Measurements from ENCODE around the gene YIPF3. TPM values are rescaled to one million over a fixed set of nuclear protein-coding genes. Genes with fewer than 3 reads are reported as not detected.

YIPF3 gene
- total RNA-seq, 1 experiment from 2014 or later, result 81.3 TPM

- H3K4me1 Mint-ChIP-seq, result peaks cover 41% of the 10 kb centered on the region
- POLR2A ChIA-PET, result interaction anchor here (0.5 to 1.2 kb wide), 3 partner anchors 12 to 601 kb away, joined by 3 to 4 read pairs (median 4); partner anchors contain the start of gene CUL7
- no peaks in the 10 kb centered on the region; the same call in 1 of the 2 replicates for H3K27me3 Mint-ChIP-seq (ENCODE audit: low read depth)
- no peak for TF ChIP-seq MXD4 (CRISPR knock-in tag; IDR thresholded peaks at IDR 0.05; ENCODE audit: borderline replicate concordance)
- CTCF ChIA-PET, result interaction anchor here (0.7 to 7.2 kb wide), 9 partner anchors 14 to 263 kb away, joined by 3 to 75 read pairs (median 4); partner anchors contain the start of genes DLK2, DNPH1 and LRRC73
- no peaks in the 10 kb centered on the region for H3K9me3 Mint-ChIP-seq
- H3K27ac Mint-ChIP-seq, result no peak overlapping the region
- H3K4me3 Mint-ChIP-seq, result no peak overlapping the region
- DNase-seq (ENCODE audit: low spot score), result no peak
- peak; percentile 13 for ATAC-seq
- no peaks in the 10 kb centered on the region for H3K36me3 Mint-ChIP-seq
These were observed 24.1 kb downstream of the YIPF3 start for GRCh38 chr6:43492673-43493072.

- H3K9me3 Mint-ChIP-seq, result no peaks in the 10 kb centered on the region
- peaks cover 41% of the 10 kb centered on the region for H3K4me1 Mint-ChIP-seq
- H3K36me3 Mint-ChIP-seq, result no peaks in the 10 kb centered on the region
- H3K4me3 Mint-ChIP-seq, result no peak overlapping the region
- TF ChIP-seq ZBTB43 (CRISPR knock-in tag; IDR thresholded peaks at IDR 0.05) (no peak), RORB (CRISPR knock-in tag; IDR thresholded peaks at IDR 0.05) (no peak), SP1 (CRISPR knock-in tag; conservative IDR thresholded peaks at IDR 0.05) (no peak)
- H3K27me3 Mint-ChIP-seq (ENCODE audit: low read depth), result no peaks in the 10 kb centered on the region; the same call in 1 of the 2 replicates
- ChIA-PET CTCF (interaction anchor here (1.0 to 7.2 kb wide), 6 partner anchors 14 to 263 kb away, joined by 3 to 75 read pairs (median 6); partner anchors contain the start of genes DLK2, DNPH1 and LRRC73), POLR2A (interaction anchor here (0.5 to 1.1 kb wide), 5 partner anchors 11 to 601 kb away, joined by 3 to 4 read pairs (median 3); partner anchors contain the start of gene LRRC73)
- peak overlapping the region; percentile 63 for H3K27ac Mint-ChIP-seq
- DNase-seq (ENCODE audit: low spot score), result no peak
- ATAC-seq, result no peak
These were observed 24.7 kb downstream of the YIPF3 start for GRCh38 chr6:43491750-43492661.

- Mint-ChIP-seq H3K4me3 (no peak overlapping the region), H3K27ac (peak overlapping the region; percentile 84), H3K27me3 (ENCODE audit: low read depth) (no peaks in the 10 kb centered on the region; the same call in 1 of the 2 replicates), H3K9me3 (no peaks in the 10 kb centered on the region), H3K4me1 (peaks cover 33% of the 10 kb centered on the region), H3K36me3 (peaks cover 3% of the 10 kb centered on the region; the same call in 1 of the 2 replicates)
- ChIA-PET POLR2A (no interaction called here), CTCF (interaction anchor here (7.2 kb wide), 1 partner anchor 16 kb away, joined by 75 read pairs; no protein-coding TSS in a partner anchor)
- no peak for ATAC-seq
- DNase-seq (ENCODE audit: low spot score), result no peak
- TF ChIP-seq AFF4 (CRISPR knock-in tag; IDR thresholded peaks at IDR 0.05; ENCODE audit: borderline replicate concordance) (no peak), GRHL2 (CRISPR knock-in tag; IDR thresholded peaks at IDR 0.05; ENCODE audit: insufficient replicate concordance, severe bottlenecking) (no peak), ZNF396 (CRISPR knock-in tag; IDR thresholded peaks at IDR 0.05; ENCODE audit: borderline replicate concordance) (no peak), RORB (CRISPR knock-in tag; IDR thresholded peaks at IDR 0.05) (no peak), ZNF281 (CRISPR knock-in tag; IDR thresholded peaks at IDR 0.05) (no peak), SOX15 (CRISPR knock-in tag; IDR thresholded peaks at IDR 0.05) (no peak), HMGXB4 (CRISPR knock-in tag; IDR thresholded peaks at IDR 0.05) (no peak), ERG (CRISPR knock-in tag; IDR thresholded peaks at IDR 0.05) (no peak), ZNF121 (CRISPR knock-in tag; IDR thresholded peaks at IDR 0.05) (no peak), STAT6 (CRISPR knock-in tag; conservative IDR thresholded peaks at IDR 0.05; ENCODE audit: low read depth) (no peak), SMAD3 (CRISPR knock-in tag; IDR thresholded peaks at IDR 0.05; ENCODE audit: borderline replicate concordance) (no peak)
These were observed 26.2 kb downstream of the YIPF3 start for GRCh38 chr6:43490523-43490939.

Measured in WTC11 (cell line).